HCT116 (cell line): ENCODE results near the gene ASCL1. TPM values are rescaled to one million over a fixed set of nuclear protein-coding genes. Genes with fewer than 3 reads are reported as not detected.

Experiments
- ATAC-seq: fragments of 200-7000 bp; cut with Tn5 transposase; 2 replicates; pipeline ENCODE4 v1.9.1; 2020; ENCODE audit warnings: mild to moderate bottlenecking, moderate library complexity
- BruUV-seq: library from RNA; stranded (reverse); fragments of 400-500 nt; replicated peaks from 2 replicates; lab custom pipeline; 2021; lab: Mats Ljungman, UMichigan
- CTCF ChIA-PET: fragments of 300-600 bp; sonication (Branson Sonifier 250); formaldehyde crosslinking; loops from one replicate; lab custom pipeline; 2021; ENCODE audit warnings: antibody characterized with exemption; lab: Charles Lee
- POLR2A ChIA-PET: fragments of 300-600, 350-600 bp; sonication (Branson Sonifier 250); formaldehyde crosslinking; loops from one replicate; lab custom pipeline; 2021; ENCODE audit warnings: antibody characterized with exemption; lab: Charles Lee
- RAD21 ChIA-PET, 2 experiments: fragments of 300-600 bp; sonication (Branson Sonifier 250); formaldehyde crosslinking; loops; one replicate each; lab custom pipeline; 2023; ENCODE audit warnings: low total read pairs in 2 of 2; ENCODE audit not compliant: uncharacterized antibody in 2 of 2, unreplicated experiment in 2 of 2, low non-redundant PET in 1 of 2; lab: Charles Lee
- DNase-seq: peaks from one replicate; pipeline ENCODE4 v3.0.0-alpha.2; 2010; ENCODE audit warnings: low read depth, low spot score
- H2AFZ ChIP-seq: fragments of 200-600 bp; shearing (Covaris generic), sonication (generic); 2 replicates; pipeline ENCODE4 v1.6.1; 2017; ENCODE audit warnings: low read depth, mixed run types, mixed read lengths, antibody characterized with exemption, low read length; ENCODE audit not compliant: poor library complexity, severe bottlenecking
- H3K27ac ChIP-seq: 2 replicates; pipeline ENCODE4 v1.5.1; 2012; ENCODE audit warnings: low read depth, low read length
- H3K27me3 ChIP-seq: fragments of 200-600 bp; sonication (generic); 2 replicates; pipeline ENCODE4 v1.6.1; 2016; ENCODE audit warnings: mixed run types, low read length, mixed read lengths; ENCODE audit not compliant: insufficient read depth
- H3K36me3 ChIP-seq, 2 experiments: fragments of 200-500 bp in 1 of 2; fragments of 200-600 bp in 1 of 2; sonication (Bioruptor generic) in 1 of 2; sonication (generic) in 1 of 2; 2 replicates each; pipeline versions ENCODE4 v1.5.1 to v1.6.1; 2014 to 2016; ENCODE audit warnings: low read length in 2 of 2, inconsistent platforms in 1 of 2, mixed read lengths in 1 of 2, mixed run types in 1 of 2; ENCODE audit not compliant: insufficient read depth in 2 of 2, control insufficient read depth in 1 of 2
- H3K4me1 ChIP-seq, 2 experiments: fragments of 200-600 bp in 1 of 2; sonication (generic) in 1 of 2; 2 replicates each; pipeline versions ENCODE4 v1.5.1 to v1.6.1; 2012 to 2017; ENCODE audit warnings: low read length in 2 of 2, inconsistent platforms in 1 of 2, mild to moderate bottlenecking in 1 of 2, mixed read lengths in 1 of 2, mixed run types in 1 of 2, moderate library complexity in 1 of 2; ENCODE audit not compliant: insufficient read depth in 2 of 2, control insufficient read depth in 1 of 2
- H3K4me2 ChIP-seq: fragments of 200-600 bp; sonication (generic); 2 replicates; pipeline ENCODE4 v1.6.1; 2017; ENCODE audit warnings: mixed run types, low read length, mixed read lengths
- H3K4me3 ChIP-seq, 2 experiments: fragments of 200-600 bp in 1 of 2; sonication (generic) in 1 of 2; replicated peaks in 1 of 2; 2 replicates each; pipeline ENCODE4 v1.5.1; 2011 to 2016; ENCODE audit warnings: low read length in 2 of 2, control low read depth in 1 of 2, low read depth in 1 of 2, mild to moderate bottlenecking in 1 of 2, mixed read lengths in 1 of 2, mixed run types in 1 of 2
- H3K79me2 ChIP-seq: fragments of 200-600 bp; sonication (generic); 2 replicates; pipeline ENCODE4 v1.6.1; 2017; ENCODE audit warnings: mild to moderate bottlenecking, mixed run types, low read length, moderate library complexity, mixed read lengths; ENCODE audit not compliant: insufficient read depth
- H3K9ac ChIP-seq: fragments of 200-600 bp; sonication (generic); 2 replicates; pipeline ENCODE4 v1.6.1; 2016; ENCODE audit warnings: low read length, mixed read lengths
- H3K9me2 ChIP-seq: fragments of 200-600 bp; sonication (generic), shearing (Covaris generic); 2 replicates; pipeline ENCODE4 v1.6.1; 2017; ENCODE audit warnings: mixed run types, mild to moderate bottlenecking, moderate library complexity; ENCODE audit not compliant: insufficient read depth
- H3K9me3 ChIP-seq, 2 experiments: fragments of 200-500 bp in 1 of 2; fragments of 200-600 bp in 1 of 2; sonication (Bioruptor generic) in 1 of 2; sonication (generic) in 1 of 2; 2 replicates each; pipeline ENCODE4 v1.6.1; 2014 to 2017; ENCODE audit warnings: low read length in 2 of 2, mixed read lengths in 2 of 2, inconsistent platforms in 1 of 2, low read depth in 1 of 2, mild to moderate bottlenecking in 1 of 2, mixed run types in 1 of 2, moderate library complexity in 1 of 2; ENCODE audit not compliant: control insufficient read depth in 1 of 2, insufficient read depth in 1 of 2
- H4K20me1 ChIP-seq: fragments of 200-600 bp; sonication (generic), shearing (Covaris generic); 2 replicates; pipeline ENCODE4 v1.6.1; 2017; ENCODE audit warnings: mixed run types, mild to moderate bottlenecking, moderate library complexity; ENCODE audit not compliant: insufficient read depth
- CBX3 ChIP-seq: IDR thresholded peaks from 2 replicates; pipeline ENCODE4 v1.6.1; 2012; ENCODE audit warnings: low read depth
- CEBPB ChIP-seq: IDR thresholded peaks from 2 replicates; pipeline ENCODE4 v1.6.1; 2012; ENCODE audit warnings: low read depth
- EGR1 ChIP-seq: IDR thresholded peaks from 2 replicates; pipeline ENCODE4 v1.6.1; 2012; ENCODE audit warnings: low read depth
- JUND ChIP-seq: IDR thresholded peaks from 2 replicates; pipeline ENCODE4 v1.6.1; 2012
- POLR2AphosphoS5 ChIP-seq: IDR thresholded peaks from 2 replicates; pipeline ENCODE4 v1.6.1; 2011; ENCODE audit warnings: mild to moderate bottlenecking, low read depth, low read length, moderate library complexity
- SIN3A ChIP-seq: IDR thresholded peaks from 2 replicates; pipeline ENCODE4 v1.6.1; 2012; ENCODE audit warnings: low read depth
- SP1 ChIP-seq: IDR thresholded peaks from 2 replicates; pipeline ENCODE4 v1.6.1; 2012; ENCODE audit warnings: low read depth
- SRF ChIP-seq: IDR thresholded peaks from 2 replicates; pipeline ENCODE4 v1.6.1; 2012; ENCODE audit warnings: low read depth
- TCF7L2 ChIP-seq: IDR thresholded peaks from 2 replicates; pipeline ENCODE4 v1.7.0; 2011; ENCODE audit warnings: borderline replicate concordance, inconsistent platforms; ENCODE audit not compliant: insufficient read depth, insufficient read length; ENCODE audit errors: extremely low read depth
- YY1 ChIP-seq: IDR thresholded peaks from 2 replicates; pipeline ENCODE4 v1.6.1; 2011; ENCODE audit warnings: low read length, low read depth, moderate library complexity, mild to moderate bottlenecking; ENCODE audit not compliant: insufficient replicate concordance; ENCODE audit errors: extremely low read depth
- ZFX ChIP-seq: fragments of 450-650 bp; IDR thresholded peaks from 2 replicates; pipeline ENCODE4 v1.6.1; 2017
- ZNF274 ChIP-seq: fragments of 200-500 bp; sonication (Bioruptor generic); IDR thresholded peaks from 2 replicates; pipeline ENCODE4 v1.6.1; 2014; ENCODE audit warnings: mild to moderate bottlenecking, low read depth, low read length, inconsistent platforms
- intact Hi-C: fragments of 100-400 bp; cut with micrococcal nuclease; formaldehyde crosslinking; loops from 2 replicates; pipeline ENCODE4 v1.10.0; 2022
- total RNA-seq: library from RNA; stranded (reverse); gene quantifications from one replicate; pipeline ENCODE4 v1.2.1, GENCODE V29; 2021; ENCODE audit not compliant: unreplicated experiment
- TF ChIP-seq, protein P1 (sequence below): IDR thresholded peaks from 2 replicates; pipeline ENCODE4 v1.6.1; 2012
- TF ChIP-seq, protein P2 (sequence below): IDR thresholded peaks from 2 replicates; pipeline ENCODE4 v1.6.1; 2011; ENCODE audit warnings: mild to moderate bottlenecking, low read length, moderate library complexity; ENCODE audit not compliant: insufficient replicate concordance; ENCODE audit errors: extremely low read depth

The ASCL1 gene
- total RNA-seq, 1 experiment from 2014 or later = not detected

DNA sequence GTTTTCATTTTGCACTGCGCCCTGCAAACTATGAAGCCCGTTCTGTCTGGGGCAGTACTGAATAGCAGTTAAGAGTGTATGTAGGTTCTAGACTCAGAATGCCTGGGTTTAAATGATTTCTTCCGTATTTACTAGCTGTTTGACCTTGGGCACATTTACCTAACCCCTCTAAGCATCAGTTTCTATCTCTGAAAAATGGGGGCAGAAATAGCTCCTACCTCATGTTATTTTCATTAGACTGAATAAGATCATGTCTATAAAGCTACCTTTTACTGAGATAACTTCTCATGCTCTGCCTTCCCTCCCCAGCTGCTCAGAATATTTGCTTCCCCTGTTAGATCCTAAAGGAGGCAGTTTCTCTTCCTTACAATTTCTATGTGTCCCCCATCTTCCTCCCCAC lies 46.2 kb upstream of the ASCL1 start:
- Histone ChIP-seq H3K79me2 (no peaks in the 10 kb centered on the region), H3K36me3 (no peaks in the 10 kb centered on the region), H3K9ac (no peak overlapping the region)
- CTCF ChIA-PET = no interaction called here
- intact Hi-C loops = no loop called here
- TF ChIP-seq, protein P1, sequence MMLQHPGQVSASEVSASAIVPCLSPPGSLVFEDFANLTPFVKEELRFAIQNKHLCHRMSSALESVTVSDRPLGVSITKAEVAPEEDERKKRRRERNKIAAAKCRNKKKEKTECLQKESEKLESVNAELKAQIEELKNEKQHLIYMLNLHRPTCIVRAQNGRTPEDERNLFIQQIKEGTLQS = no peak
- TF ChIP-seq SRF = no peak
- no peak for TF ChIP-seq SIN3A
- TF ChIP-seq, protein P2, sequence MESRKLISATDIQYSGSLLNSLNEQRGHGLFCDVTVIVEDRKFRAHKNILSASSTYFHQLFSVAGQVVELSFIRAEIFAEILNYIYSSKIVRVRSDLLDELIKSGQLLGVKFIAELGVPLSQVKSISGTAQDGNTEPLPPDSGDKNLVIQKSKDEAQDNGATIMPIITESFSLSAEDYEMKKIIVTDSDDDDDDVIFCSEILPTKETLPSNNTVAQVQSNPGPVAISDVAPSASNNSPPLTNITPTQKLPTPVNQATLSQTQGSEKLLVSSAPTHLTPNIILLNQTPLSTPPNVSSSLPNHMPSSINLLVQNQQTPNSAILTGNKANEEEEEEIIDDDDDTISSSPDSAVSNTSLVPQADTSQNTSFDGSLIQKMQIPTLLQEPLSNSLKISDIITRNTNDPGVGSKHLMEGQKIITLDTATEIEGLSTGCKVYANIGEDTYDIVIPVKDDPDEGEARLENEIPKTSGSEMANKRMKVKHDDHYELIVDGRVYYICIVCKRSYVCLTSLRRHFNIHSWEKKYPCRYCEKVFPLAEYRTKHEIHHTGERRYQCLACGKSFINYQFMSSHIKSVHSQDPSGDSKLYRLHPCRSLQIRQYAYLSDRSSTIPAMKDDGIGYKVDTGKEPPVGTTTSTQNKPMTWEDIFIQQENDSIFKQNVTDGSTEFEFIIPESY = no peak
- TF ChIP-seq EGR1 = no peak
- TF ChIP-seq JUND = no peak
- TF ChIP-seq CBX3 = no peak
- no peak for TF ChIP-seq CEBPB
- TF ChIP-seq, all 23 proteins: peak for 0
- Histone ChIP-seq H3K27ac (no peak overlapping the region), H4K20me1 (no peaks in the 10 kb centered on the region), H3K27me3 (0 out of 2 replicates have a peak, but pooled peaks cover 7% of the 10 kb centered on the region), H3K4me1 (no peaks in the 10 kb centered on the region), H3K4me3 (no peak overlapping the region), H3K9me3 (no peaks in the 10 kb centered on the region), H3K9me2 (no peaks in the 10 kb centered on the region), H3K4me2 (no peak overlapping the region), H2AFZ (no peak overlapping the region)
- ATAC-seq = no peak
- BruUV-seq = no TSS peak
- no peak for DNase-seq
- POLR2A ChIA-PET = no interaction called here
- RAD21 ChIA-PET = no interaction called here

DNA sequence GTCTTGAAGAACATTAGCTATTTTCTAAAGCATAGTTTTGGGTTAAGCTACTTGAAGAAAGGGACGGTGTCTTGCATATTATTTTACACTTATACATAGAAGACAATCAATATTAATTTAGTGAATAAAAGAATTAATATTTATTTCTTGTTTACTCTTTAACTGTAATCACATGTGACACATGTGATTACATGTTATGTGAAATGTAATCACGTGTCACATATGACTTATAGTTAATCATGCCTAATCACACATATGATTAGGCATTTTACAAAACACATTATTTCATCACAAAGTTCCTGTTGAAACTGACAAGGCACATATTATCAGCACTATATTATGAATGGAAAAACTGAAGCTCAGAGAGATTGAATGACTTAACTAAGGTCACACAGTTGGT lies 45.2 kb upstream of the ASCL1 start:
- Histone ChIP-seq H3K9me3 (no peaks in the 10 kb centered on the region), H3K79me2 (no peaks in the 10 kb centered on the region), H3K4me3 (no peak overlapping the region), H3K9me2 (no peaks in the 10 kb centered on the region), H3K4me1 (peaks cover 0 to 7% of the 10 kb centered on the region in 2 experiments; a peak in 2 of 4 replicates), H3K27me3 (0 out of 2 replicates have a peak, but pooled peaks cover 9% of the 10 kb centered on the region), H3K27ac (no peak overlapping the region), H2AFZ (no peak overlapping the region), H3K9ac (no peak overlapping the region), H3K36me3 (no peaks in the 10 kb centered on the region), H4K20me1 (no peaks in the 10 kb centered on the region), H3K4me2 (no peak overlapping the region)
- ChIA-PET POLR2A (no interaction called here), RAD21 (no interaction called here), CTCF (no interaction called here)
- intact Hi-C loops = no loop called here
- no TSS peak for BruUV-seq
- no peak for DNase-seq
- TF ChIP-seq POLR2AphosphoS5 (no peak), ZNF274 (no peak), ZFX (no peak), SP1 (no peak), YY1 (no peak), TCF7L2 (no peak)
- no peak for ATAC-seq
